Hepatocyte (in vitro differentiated cells): ENCODE results near the gene OSBPL7.

Experiments
- CTCF ChIP-seq: fragments of 200-600 bp; sonication (generic); IDR thresholded peaks from 2 replicates; pipeline ENCODE4 v1.5.1; 2016; ENCODE audit warnings: antibody characterized with exemption, mild to moderate bottlenecking; ENCODE audit not compliant: poor library complexity
- EZH2 ChIP-seq: fragments of 200-600 bp; sonication (generic); IDR thresholded peaks from 2 replicates; pipeline ENCODE4 v1.6.1; 2016; ENCODE audit warnings: antibody characterized with exemption, mild to moderate bottlenecking, borderline replicate concordance

- TF ChIP-seq CTCF (no peak), EZH2 (no peak)
These were observed 20.9 kb downstream of the OSBPL7 start for GRCh38 chr17:47800686-47801085.
